ENCODE data around the gene BUB3. TPM values are rescaled to one million over a fixed set of nuclear protein-coding genes. Genes with fewer than 3 reads are reported as not detected.
A peak's percentile ranks its signal among the peaks of the same experiment; 100 is the strongest.

The BUB3 gene
- total RNA-seq, 1 experiment from 2014 or later = 129 TPM

GRCh38 chr10:123132576-123133477 lies 21.4 kb upstream of the BUB3 start:
- CTCF ChIA-PET = interaction anchor here (1.1 to 2.2 kb wide), 2 partner anchors 18 to 248 kb away, joined by 8 to 9 read pairs; no protein-coding TSS in a partner anchor
- intact Hi-C loops (cut with micrococcal nuclease; ENCODE audit: unreplicated experiment) = loop anchor here (1.0 to 2.0 kb wide), 4 partner anchors 90 to 426 kb away; no protein-coding TSS in a partner anchor
- no peak overlapping the region for H3K4me3 ChIP-seq (ENCODE audit: low read depth, low read length)

GRCh38 chr10:123133541-123134342 lies 20.5 kb upstream of the BUB3 start:
- no peak for DNase-seq
- peaks cover 8% of the 10 kb centered on the region for H3K27me3 ChIP-seq (replicated peaks; ENCODE audit: control insufficient read depth, insufficient read depth, low read length)
- intact Hi-C loops (cut with micrococcal nuclease; ENCODE audit: unreplicated experiment) = loop anchor here (1.0 to 2.0 kb wide), 4 partner anchors 90 to 426 kb away; no protein-coding TSS in a partner anchor
- POLR2A ChIA-PET = no interaction called here
- Mint-ChIP-seq H3K4me1 (ENCODE audit: low read depth, unreplicated experiment) (no peaks in the 10 kb centered on the region), H3K36me3 (ENCODE audit: insufficient read depth, unreplicated experiment) (no peaks in the 10 kb centered on the region), H3K27ac (ENCODE audit: unreplicated experiment) (no peak overlapping the region), H3K27me3 (ENCODE audit: insufficient read depth, unreplicated experiment) (peaks cover 27% of the 10 kb centered on the region), H3K4me3 (ENCODE audit: unreplicated experiment) (peak overlapping the region; percentile 37), H3K9me3 (ENCODE audit: unreplicated experiment) (no peaks in the 10 kb centered on the region)
- peaks cover 20% of the 10 kb centered on the region for H3K4me1 ChIP-seq
- no TSS peak for BruUV-seq (replicated peaks)
- no peak for TF ChIP-seq CTCF (IDR thresholded peaks at IDR 0.05; ENCODE audit: insufficient read depth in 1 of 2, low read depth in 1 of 2, low read length in 1 of 2, severe bottlenecking in 1 of 2, unreplicated experiment in 1 of 2)
- H3K9me3 ChIP-seq = no peaks in the 10 kb centered on the region
- CTCF ChIA-PET = interaction anchor here (0.6 to 2.2 kb wide), 5 partner anchors 11 to 247 kb away, joined by 3 to 9 read pairs (median 7); partner anchors contain the start of gene BUB3
- no peak overlapping the region for H3K4me3 ChIP-seq (ENCODE audit: low read depth, low read length)
- no peaks in the 10 kb centered on the region for H3K36me3 ChIP-seq (ENCODE audit: control insufficient read depth, insufficient read depth, low read length)

More at GRCh38 chr10:123132576-123133477, 21.4 kb upstream of the BUB3 start:
- Histone ChIP-seq H3K36me3 (ENCODE audit: control insufficient read depth, insufficient read depth, low read length) (no peaks in the 10 kb centered on the region), H3K9me3 (no peaks in the 10 kb centered on the region), H3K4me1 (peaks cover 20% of the 10 kb centered on the region), H3K27me3 (replicated peaks; ENCODE audit: control insufficient read depth, insufficient read depth, low read length) (peaks cover 8% of the 10 kb centered on the region)
- Mint-ChIP-seq H3K27ac (ENCODE audit: unreplicated experiment) (no peak overlapping the region), H3K4me1 (ENCODE audit: low read depth, unreplicated experiment) (no peaks in the 10 kb centered on the region), H3K27me3 (ENCODE audit: insufficient read depth, unreplicated experiment) (peaks cover 30% of the 10 kb centered on the region), H3K4me3 (ENCODE audit: unreplicated experiment) (peak overlapping the region; percentile 34), H3K9me3 (ENCODE audit: unreplicated experiment) (no peaks in the 10 kb centered on the region), H3K36me3 (ENCODE audit: insufficient read depth, unreplicated experiment) (no peaks in the 10 kb centered on the region)
- peak; percentile 86 to 88 for DNase-seq
- POLR2A ChIA-PET = no interaction called here
- no TSS peak for BruUV-seq (replicated peaks)
- peak; percentile 93 to 95 for TF ChIP-seq CTCF (IDR thresholded peaks at IDR 0.05; ENCODE audit: insufficient read depth in 1 of 2, low read depth in 1 of 2, low read length in 1 of 2, severe bottlenecking in 1 of 2, unreplicated experiment in 1 of 2)

- Mint-ChIP-seq H3K4me3 (ENCODE audit: unreplicated experiment) (peak overlapping the region; percentile 37), H3K27ac (ENCODE audit: unreplicated experiment) (no peak overlapping the region), H3K27me3 (ENCODE audit: insufficient read depth, unreplicated experiment) (peaks cover 22% of the 10 kb centered on the region), H3K4me1 (ENCODE audit: low read depth, unreplicated experiment) (peaks cover 6% of the 10 kb centered on the region), H3K9me3 (ENCODE audit: unreplicated experiment) (no peaks in the 10 kb centered on the region), H3K36me3 (ENCODE audit: insufficient read depth, unreplicated experiment) (no peaks in the 10 kb centered on the region)
- peaks cover 8% of the 10 kb centered on the region for H3K27me3 ChIP-seq (replicated peaks; ENCODE audit: control insufficient read depth, insufficient read depth, low read length)
- H3K4me3 ChIP-seq (ENCODE audit: low read depth, low read length) = peak overlapping the region; percentile 35; the same call in 1 of the 2 replicates
- no peaks in the 10 kb centered on the region for H3K36me3 ChIP-seq (ENCODE audit: control insufficient read depth, insufficient read depth, low read length)
- ChIA-PET POLR2A (no interaction called here), CTCF (interaction anchor here (1.1 to 2.2 kb wide), 3 partner anchors 17 to 246 kb away, joined by 5 to 8 read pairs (median 7); partner anchors contain the start of gene BUB3)
- TF ChIP-seq CTCF (IDR thresholded peaks at IDR 0.05; ENCODE audit: insufficient read depth in 1 of 2, low read depth in 1 of 2, low read length in 1 of 2, severe bottlenecking in 1 of 2, unreplicated experiment in 1 of 2) = no peak
- no peaks in the 10 kb centered on the region for H3K9me3 ChIP-seq
- peaks cover 23% of the 10 kb centered on the region for H3K4me1 ChIP-seq
- DNase-seq = no peak
- intact Hi-C loops (cut with micrococcal nuclease; ENCODE audit: unreplicated experiment) = no loop called here
- no TSS peak for BruUV-seq (replicated peaks)
These were observed 19.8 kb upstream of the BUB3 start for GRCh38 chr10:123134343-123134914.
